ENCODE measurements around the gene OSR1. TPM values are rescaled to one million over a fixed set of nuclear protein-coding genes. Genes with fewer than 3 reads are reported as not detected.
"Not testable (repeated sequence)": the region's sequence is repeated elsewhere in the genome, so short reads cannot be mapped to it uniquely, and the experiment has no call there.

The OSR1 gene
- total RNA-seq, 1 donor from 2014 or later, result 6.3 TPM

DNA sequence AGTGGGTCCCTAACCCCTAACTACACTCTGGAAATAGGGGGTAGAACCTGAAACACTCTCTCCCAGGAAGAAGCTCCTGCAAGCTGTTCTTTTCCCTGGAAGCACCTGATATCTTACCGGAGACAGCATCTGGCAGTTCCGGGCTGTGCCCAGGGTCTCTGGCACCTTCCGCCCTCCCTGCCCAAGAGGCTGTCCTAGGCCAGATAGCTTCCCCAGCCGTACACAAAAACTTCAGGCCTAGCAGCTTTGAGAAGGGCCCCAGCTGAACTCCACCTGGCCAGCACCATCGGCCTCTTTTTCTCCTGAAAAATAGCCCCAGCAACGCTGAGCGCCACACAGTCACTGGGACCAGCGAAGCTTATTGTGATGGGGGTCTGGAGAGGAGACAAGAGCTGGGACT is 9.7 kb downstream of the OSR1 start:
- intact Hi-C loops (cut with DNase I), result loop anchor here (5.0 kb wide), 2 partner anchors 361 to 596 kb away; no protein-coding TSS in a partner anchor
- DNase-seq (ENCODE audit: missing footprints) (no peak), ATAC-seq (no peak)

DNA sequence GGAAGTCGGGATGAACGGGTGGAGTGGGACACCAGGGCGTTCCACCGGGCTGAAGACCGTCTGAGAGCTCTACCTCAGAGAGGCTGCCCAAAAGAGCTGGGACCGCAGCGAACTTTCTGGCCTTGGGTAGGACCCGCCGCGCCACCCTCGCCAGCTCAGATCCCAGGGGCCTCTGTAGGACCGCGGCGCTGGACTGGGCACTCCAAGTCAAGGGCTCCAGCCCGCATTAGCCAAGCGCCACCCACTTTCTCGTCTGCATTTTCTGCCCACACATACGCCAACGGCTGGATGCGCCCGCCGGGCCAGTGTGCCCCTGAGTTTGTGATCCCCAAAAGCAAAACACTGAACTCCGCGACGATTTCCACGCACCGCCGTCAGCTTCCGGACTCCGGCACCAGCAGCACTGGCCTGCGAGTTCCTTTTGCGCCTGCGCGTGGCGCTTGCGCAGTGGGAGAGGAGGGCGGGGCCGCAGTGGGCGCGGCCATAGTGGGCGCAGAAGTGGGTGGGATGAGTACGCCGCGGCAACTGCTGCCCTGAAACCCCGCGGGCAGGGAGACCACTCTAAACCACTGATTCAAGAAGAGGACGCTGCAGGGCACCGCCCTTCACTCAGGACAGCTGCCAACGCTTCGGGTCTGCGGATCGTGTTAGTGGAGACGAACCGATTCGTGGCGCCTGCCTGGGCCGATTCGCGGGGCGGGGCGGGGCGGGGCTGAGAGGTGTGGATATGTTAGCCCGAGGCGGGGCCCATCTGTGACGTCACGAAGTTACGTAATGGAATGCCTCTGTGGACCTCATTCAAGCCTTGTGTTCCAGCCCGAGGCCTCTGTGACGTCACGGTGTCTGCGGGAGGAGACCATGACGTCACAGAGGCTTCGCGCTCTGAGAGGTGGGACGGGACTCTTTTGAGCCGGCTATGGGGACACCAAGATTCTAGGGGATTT is 10.5 kb downstream of the OSR1 start:
- ATAC-seq, result peak; percentile 97
- peak; percentile 98 for DNase-seq (ENCODE audit: missing footprints)
- intact Hi-C loops (cut with DNase I), result loop anchor here (5.0 kb wide), 2 partner anchors 361 to 596 kb away; no protein-coding TSS in a partner anchor

DNA sequence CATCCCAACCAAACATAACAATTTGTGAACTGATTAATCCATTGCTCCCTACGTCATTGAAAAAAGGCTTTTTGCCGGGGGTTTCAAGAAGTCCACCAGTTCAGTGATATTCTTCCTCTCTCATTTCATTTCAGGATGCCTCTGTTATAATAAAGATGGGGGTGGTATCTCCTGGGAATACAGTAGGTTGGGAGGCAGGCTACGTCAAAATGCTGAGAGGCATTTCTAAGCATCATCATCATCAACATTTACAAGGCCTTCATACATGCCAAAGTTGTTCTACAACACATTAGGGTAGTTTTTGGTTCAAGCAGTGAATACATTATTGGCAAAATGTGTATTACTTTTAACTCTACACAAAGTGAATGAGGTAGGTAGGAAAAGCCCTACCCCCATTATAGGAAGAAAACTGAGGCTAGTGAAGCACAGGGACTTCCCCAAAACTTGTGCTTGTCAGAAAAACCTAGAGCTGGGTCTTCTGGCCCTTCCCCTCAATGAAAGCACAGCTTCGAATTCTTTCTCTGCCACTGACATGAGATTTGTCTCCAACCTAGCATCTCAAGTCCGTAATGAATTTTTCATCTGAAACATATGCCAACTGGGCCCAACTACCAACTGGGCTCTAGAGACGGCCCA is 11.3 kb downstream of the OSR1 start:
- no peak for ATAC-seq
- intact Hi-C loops (cut with DNase I), result loop anchor here (5.0 kb wide), 2 partner anchors 360 to 595 kb away; no protein-coding TSS in a partner anchor
- no peak for DNase-seq (ENCODE audit: missing footprints)

DNA sequence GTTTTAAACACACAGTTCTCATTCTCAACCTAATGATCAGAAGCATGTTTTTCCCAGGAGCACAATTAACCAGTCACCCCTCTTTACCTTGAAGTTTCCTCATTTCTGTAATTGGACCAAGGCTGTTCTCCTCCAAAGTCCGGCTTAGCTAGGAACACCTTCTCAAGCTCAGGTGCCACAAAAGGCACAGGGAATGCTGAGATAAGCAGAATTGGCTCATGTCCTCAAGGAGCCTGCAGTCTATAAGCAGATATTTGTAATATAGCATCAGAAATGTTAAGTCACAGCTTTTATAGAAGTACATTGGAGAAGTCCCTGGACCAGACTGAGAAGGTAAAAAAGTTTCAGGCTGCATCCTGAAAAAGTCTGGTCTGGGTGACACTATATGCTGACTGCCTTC is 20.7 kb downstream of the OSR1 start:
- ATAC-seq (no peak), DNase-seq (ENCODE audit: missing footprints) (no peak)
- intact Hi-C loops (cut with DNase I), result loop anchor here (2.0 kb wide), 1 partner anchor 159 kb away; no protein-coding TSS in a partner anchor

DNA sequence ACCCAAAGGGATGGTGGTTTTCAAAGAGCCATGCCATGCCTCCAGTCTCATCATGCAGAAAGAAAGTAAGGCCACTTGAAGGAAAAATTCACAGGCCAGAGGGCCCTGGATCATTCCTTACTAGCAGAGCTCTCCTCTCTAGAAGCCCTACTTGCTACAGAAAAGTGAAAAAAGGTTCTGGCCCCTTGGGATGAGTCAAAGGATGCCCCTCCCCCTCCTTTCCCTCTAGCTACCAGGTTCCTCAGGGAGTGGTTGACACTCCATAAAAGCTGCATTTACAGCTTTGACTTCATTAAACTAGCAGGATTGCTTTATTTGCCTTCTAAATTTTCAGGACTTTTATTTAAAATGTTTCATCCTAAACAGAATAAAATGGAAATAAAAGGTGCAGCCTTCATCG is 21.2 kb downstream of the OSR1 start:
- DNase-seq (ENCODE audit: missing footprints), result no peak
- intact Hi-C loops (cut with DNase I), result loop anchor here (2.0 kb wide), 1 partner anchor 158 kb away; no protein-coding TSS in a partner anchor
- ATAC-seq, result no peak

DNA sequence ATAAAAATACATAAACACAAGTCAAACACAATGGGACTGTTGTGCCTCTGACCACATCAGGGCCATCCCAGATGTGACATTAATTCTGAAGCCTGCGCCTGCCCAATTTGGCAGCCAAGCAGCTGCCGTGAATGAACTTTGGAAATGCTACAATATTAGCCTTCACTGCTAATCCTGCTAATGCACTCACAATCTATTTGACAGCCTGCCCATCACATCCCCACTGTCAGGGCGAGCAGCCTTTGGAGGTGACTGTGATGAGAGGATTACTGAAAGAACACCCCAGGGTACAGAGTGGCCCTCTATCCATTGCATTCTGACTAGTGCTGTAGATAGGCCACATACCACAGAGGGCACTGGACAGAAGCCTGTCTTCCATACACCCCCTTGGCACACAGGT is 21.6 kb downstream of the OSR1 start:
- intact Hi-C loops (cut with DNase I), result loop anchor here (2.0 kb wide), 1 partner anchor 158 kb away; no protein-coding TSS in a partner anchor
- peak; percentile 97 for ATAC-seq

DNA sequence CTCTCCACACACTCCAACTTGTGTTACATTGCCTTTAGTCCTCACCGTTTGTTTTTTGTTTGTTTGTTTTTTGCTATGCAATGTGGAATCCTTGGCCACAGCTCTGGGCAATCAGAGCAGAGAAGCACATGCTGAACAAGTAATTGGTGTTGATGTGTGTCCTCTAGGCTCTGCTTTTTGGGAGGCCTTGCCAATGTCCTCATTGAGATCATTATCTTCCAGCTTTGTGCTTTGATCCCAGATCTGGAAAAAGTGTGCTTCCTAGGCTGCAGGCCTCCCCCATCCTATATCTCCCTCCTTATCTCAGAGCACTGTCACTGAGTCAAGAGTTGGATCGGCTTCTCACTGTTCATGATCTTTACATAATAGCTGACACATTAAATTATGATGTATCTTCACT is 25.9 kb downstream of the OSR1 start:
- DNase-seq (ENCODE audit: missing footprints) (no peak), ATAC-seq (peak; percentile 43)
- intact Hi-C loops (cut with DNase I), result no loop called here

More for the DNA sequence above, 21.6 kb downstream of the OSR1 start:
- no peak for DNase-seq (ENCODE audit: missing footprints)

DNA sequence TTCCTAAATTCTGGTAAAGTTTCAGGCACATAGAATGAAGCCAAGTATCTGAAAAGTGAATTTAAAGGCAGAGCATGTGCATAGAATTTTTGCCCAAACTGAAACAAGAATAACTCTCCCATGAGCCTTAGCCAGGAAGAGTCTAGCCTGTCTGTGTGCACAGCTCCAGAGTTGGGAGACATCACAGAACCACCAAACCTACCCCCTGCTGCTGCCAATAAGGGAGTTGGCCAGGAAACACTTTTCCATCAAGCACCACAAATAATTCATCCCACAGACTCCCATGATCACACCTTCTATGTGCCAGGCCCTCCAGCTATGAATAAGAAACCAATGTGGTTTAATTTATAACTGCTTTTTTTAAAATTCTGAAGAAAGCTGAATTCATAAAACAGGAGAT is 27.0 kb downstream of the OSR1 start:
- intact Hi-C loops (cut with DNase I), result no loop called here

DNA sequence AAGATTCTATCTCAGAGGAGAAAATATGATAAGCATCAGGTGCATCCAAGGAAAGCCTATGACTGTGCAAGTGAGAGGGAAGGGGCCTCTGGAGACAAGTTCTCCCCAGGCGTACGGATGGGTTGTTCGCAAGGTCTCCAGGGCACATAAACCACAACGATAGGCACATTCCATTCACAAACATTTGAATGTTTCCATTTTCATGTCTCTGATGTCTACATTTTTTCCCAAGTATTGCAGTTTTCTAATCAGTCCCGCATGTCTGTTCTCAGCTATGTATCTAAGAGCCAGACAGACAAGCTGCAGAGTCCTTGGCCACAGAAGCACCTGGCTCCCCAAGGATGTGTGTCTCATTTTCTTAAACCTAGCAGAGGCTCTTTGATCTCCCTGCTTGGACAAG is 28.0 kb downstream of the OSR1 start:
- DNase-seq (ENCODE audit: missing footprints), result no peak
- intact Hi-C loops (cut with DNase I), result no loop called here
- ATAC-seq, result no peak

More for the DNA sequence above, 27.0 kb downstream of the OSR1 start:
- DNase-seq (ENCODE audit: missing footprints) (no peak), ATAC-seq (peak; percentile 53)

DNA sequence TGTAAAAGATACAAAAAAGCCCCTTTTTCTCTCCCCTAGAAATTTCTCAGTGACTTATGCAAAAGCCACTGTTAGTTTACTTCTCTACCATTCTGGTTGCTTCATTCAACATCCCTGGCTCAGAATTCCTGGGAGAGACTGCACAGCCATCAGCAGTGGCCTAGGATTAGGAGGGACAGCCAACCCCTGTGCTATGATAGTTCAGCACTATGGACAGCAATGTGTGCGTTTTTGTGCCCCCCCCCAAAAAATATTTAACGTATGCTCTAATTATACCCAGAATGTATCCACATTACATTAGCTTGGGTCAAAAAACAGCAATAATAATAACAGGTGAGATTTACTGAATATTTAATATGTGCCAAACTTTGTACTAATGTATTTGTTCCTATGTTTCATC is 29.0 kb downstream of the OSR1 start:
- intact Hi-C loops (cut with DNase I), result loop anchor here (5.0 kb wide), 1 partner anchor 198 kb away; no protein-coding TSS in a partner anchor
- ATAC-seq, result no peak
- DNase-seq (ENCODE audit: missing footprints), result no peak

DNA sequence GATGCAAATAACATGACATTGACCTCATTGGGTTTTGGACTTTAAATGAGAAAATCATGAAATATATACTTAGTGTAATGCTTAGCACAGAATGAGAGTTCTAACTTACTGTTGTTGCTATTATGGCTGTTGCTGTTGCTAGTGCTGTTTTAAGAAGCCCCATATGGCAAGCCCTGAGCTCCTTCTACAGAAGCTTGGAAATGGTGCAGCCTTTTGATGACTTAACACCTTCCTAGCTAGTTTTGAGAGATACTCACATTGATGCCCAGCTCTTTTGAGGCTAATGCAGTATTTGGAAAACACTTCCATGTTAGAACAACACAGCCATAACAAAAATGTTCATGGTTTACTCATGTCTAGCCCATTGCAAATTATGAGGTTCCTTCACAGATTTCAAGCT is 30.9 kb downstream of the OSR1 start:
- no peak for DNase-seq (ENCODE audit: missing footprints)
- intact Hi-C loops (cut with DNase I), result loop anchor here (5.0 kb wide), 1 partner anchor 200 kb away; no protein-coding TSS in a partner anchor
- no peak for ATAC-seq

DNA sequence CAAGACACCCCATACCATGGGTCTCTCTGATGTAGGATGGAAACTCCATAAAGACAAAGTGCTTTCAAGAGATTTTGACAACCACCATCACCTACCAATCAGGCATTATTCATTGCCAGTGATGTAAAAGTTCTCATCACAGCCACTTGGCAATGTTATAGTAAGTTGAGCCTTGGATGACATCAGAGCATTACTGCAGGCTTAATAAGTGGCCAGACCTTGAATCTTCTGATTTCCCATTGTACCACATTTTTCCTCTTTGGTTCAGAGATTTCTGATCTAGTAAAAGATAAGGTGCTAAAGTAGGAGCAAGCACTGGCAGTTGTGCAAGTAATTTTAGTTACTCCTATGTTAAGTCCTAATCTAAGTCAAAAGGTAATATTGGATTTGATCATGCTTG is 36.5 kb downstream of the OSR1 start:
- ATAC-seq (no peak), DNase-seq (ENCODE audit: missing footprints) (no peak)
- intact Hi-C loops (cut with DNase I), result no loop called here

DNA sequence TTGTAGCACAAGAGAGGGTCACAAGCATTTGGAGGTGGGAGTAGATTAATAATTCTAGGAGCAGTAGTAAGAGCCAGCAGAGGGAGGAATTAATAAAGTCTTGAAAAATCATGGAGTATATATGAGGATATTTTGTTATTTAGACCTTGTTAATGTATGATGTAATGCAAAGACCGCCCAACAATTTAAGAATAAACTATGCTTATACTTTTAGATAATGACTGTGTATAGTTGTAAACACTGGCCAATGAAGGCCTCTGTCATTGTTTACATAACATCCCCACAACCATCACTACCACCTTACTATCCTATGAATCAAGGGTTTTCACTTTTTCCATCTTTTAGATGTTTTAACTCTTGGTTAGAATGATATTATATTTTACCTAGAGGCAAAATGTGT is 37.6 kb downstream of the OSR1 start:
- intact Hi-C loops (cut with DNase I), result no loop called here
- ATAC-seq, result no peak
- DNase-seq (ENCODE audit: missing footprints), result no peak

DNA sequence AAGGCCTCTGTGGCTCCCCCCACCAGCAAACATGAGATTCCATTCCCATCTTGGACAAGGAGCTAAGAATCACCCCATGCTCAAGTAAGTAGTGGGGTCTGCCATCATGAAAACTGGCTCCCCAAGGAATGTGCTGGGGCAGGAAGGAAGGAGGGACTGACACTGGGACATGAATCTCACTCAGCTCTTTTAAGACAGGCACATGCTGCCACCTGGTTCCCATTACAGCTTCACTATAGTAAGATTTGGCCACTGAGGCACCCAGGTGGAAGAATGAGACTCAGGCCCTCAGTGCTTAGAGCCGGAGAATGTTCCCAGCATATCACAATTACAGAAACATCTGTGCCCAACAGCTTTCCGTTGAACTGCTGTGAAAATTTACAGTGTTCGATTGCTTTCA is 38.7 kb downstream of the OSR1 start:
- ATAC-seq (no peak), DNase-seq (ENCODE audit: missing footprints) (no peak)
- intact Hi-C loops (cut with DNase I), result no loop called here

DNA sequence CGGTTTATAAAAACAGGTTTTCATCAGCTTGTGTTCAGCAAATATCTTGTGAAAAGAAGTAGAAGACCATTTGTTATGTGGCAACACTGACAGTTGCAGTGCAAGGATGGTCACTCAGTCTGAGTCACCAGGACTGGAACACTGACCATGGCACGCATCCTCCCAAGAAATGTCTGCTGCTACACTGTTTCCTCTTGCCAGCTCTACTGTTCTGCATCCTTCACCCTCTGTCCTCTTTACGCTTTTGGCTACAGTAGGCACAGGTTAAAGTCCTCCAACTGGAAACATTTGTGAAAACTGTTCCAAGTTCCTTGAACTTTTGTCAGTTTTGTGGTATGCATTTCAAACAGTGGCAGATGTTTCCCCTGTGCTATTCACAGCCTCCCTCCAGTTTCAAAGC is 39.4 kb downstream of the OSR1 start:
- intact Hi-C loops (cut with DNase I), result no loop called here
- no peak for ATAC-seq
- DNase-seq (ENCODE audit: missing footprints), result no peak

DNA sequence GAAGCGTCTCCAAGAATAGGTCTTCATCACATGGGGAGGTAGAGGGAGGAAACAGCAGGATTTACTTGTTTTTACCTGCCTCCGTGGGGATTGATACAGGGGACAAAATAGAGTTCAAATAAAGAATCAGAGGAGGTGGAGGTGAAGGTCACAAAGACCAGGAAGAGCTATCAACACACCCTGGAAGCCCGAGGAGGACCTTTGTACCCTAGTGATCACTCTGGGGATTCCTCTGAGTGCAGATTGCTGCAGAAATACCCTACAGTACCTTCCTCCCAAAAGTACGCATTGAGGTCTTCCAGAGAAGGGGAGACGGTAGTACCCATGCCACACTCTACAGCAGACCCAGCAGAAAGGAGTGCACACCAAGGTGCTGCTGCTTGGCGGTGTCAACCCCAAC is 44.9 kb downstream of the OSR1 start:
- ATAC-seq, result no peak
- intact Hi-C loops (cut with DNase I), result no loop called here
- no peak for DNase-seq (ENCODE audit: missing footprints)

DNA sequence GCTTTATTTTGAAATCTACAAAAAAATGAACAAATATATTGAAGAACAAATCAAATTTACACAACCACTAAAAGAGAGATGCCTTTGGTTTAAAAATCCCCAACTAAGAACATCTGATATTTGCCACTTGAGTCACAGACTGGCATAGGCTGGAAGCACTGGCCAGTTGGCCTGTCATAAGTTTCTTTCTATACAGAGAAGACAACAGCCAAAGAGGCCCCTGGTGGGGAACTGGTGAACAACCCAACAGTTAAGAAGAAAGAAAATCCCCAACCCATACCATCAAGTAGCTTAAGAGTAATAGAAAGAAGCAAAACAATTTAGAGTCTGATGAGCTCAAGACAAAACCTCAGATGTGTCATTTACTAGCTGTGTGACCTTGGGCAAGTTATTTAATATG is 45.5 kb downstream of the OSR1 start:
- DNase-seq (ENCODE audit: missing footprints) (no peak), ATAC-seq (no peak)
- intact Hi-C loops (cut with DNase I), result no loop called here

DNA sequence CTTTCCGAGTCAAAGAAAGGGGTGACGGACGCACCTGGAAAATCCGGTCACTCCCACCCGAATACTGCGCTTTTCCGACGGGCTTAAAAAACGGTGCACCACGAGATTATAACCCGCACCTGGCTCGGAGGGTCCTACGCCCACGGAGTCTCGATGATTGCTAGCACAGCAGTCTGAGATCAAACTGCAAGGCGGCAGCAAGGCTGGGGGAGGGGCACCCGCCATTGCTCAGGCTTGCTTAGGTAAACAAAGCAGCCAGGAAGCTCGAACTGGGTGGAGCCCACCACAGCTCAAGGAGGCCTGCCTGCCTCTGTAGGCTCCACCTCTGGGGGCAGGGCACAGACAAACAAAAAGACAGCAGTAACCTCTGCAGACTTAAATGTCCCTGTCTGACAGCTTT is 52.4 kb downstream of the OSR1 start:
- ATAC-seq; DNase-seq (ENCODE audit: missing footprints); intact Hi-C loops (cut with DNase I): not testable (repeated sequence)

DNA sequence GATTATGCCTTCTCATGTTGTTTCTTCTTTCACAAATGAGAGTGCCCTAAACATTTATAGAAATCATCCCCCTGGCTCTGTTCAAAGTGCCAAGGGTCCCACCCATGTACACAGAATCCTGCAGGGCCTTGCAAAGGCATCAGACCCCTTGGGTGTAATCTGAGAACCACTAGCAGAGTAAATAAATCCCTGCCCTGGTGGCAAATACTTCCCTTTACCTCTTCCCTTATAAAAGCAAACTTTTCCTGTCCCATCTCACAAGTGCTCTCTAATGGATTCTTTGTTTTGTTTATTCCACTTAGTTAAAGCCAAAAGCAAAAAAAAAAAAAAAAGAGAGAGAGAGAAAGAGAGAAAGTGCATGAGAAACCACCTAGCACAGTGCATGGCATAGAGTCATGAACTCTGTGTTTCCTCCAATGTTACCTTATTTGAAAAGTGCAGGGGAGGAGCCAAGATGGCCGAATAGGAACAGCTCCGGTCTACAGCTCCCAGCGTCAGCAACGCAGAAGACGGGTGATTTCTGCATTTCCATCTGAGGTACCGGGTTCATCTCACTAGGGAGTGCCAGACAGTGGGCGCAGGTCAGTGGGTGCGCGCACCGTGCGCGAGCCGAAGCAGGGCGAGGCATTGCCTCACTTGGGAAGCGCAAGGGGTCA is 52.9 kb downstream of the OSR1 start:
- ATAC-seq; DNase-seq (ENCODE audit: missing footprints); intact Hi-C loops (cut with DNase I): not testable (repeated sequence)

All from Right ventricle myocardium inferior (tissue), 1 donor.